ENCODE data around the gene SLC39A11. TPM values are rescaled to one million over a fixed set of nuclear protein-coding genes. Genes with fewer than 3 reads are reported as not detected.

Gene SLC39A11
- total RNA-seq, 1 experiment from 2014 or later, result 15.2 TPM

DNA sequence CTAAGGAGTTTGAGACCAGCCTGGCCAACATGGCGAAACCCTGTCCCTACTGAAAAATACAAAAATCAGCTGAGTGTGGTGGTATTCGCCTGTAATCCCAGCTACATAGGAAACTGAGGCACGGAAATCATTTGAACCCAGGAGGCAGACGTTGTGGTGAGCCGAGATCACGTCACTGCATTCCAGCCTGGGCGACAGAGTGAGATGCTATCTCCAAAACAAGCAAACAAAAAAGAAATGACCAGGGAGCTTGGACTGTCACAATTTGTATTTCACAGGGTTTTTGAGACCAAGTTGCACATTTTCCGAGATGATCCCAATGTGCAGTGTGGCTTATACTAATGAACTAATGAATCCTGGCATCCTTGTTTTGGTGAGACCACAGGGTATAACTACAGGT, 156.5 kb downstream of the SLC39A11 start:
- Histone ChIP-seq H2BK15ac (ENCODE audit: low read depth, low read length) (no peak overlapping the region), H3K4me2 (ENCODE audit: insufficient read depth, insufficient read length, low read length) (no peak overlapping the region), H3K18ac (ENCODE audit: insufficient read length, low read depth, low read length) (no peak overlapping the region), H2BK20ac (ENCODE audit: low read depth, low read length, poor library complexity, severe bottlenecking) (no peak overlapping the region), H2BK5ac (ENCODE audit: insufficient read length, low read length) (no peak overlapping the region), H2AK5ac (ENCODE audit: insufficient read length, low read length) (no peak overlapping the region), H3K9ac (ENCODE audit: extremely low read depth, insufficient read length, low read length) (no peak overlapping the region), H3K4me1 (ENCODE audit: insufficient read depth, low read length) (no peaks in the 10 kb centered on the region), H4K91ac (ENCODE audit: insufficient read length, low read depth, low read length) (no peak overlapping the region), H4K5ac (ENCODE audit: insufficient read length, low read depth, low read length) (no peak overlapping the region), H3K27me3 (ENCODE audit: insufficient read depth, low read length) (no peaks in the 10 kb centered on the region), H3K79me1 (ENCODE audit: insufficient read depth, low read depth, low read length, poor library complexity, severe bottlenecking) (no peaks in the 10 kb centered on the region), H3T11ph (ENCODE audit: low read length) (no peak overlapping the region), H3K23ac (ENCODE audit: insufficient read length, low read depth, low read length) (no peak overlapping the region), H3K14ac (ENCODE audit: insufficient read depth, low read length) (no peak overlapping the region), H3K9me3 (ENCODE audit: control insufficient read depth, low read depth, low read length) (no peaks in the 10 kb centered on the region), H4K20me1 (ENCODE audit: control insufficient read depth, insufficient read depth, insufficient read length) (no peaks in the 10 kb centered on the region), H3K56ac (ENCODE audit: insufficient read length, low read depth, low read length) (no peak overlapping the region), H2BK120ac (ENCODE audit: low read depth, low read length, poor library complexity, severe bottlenecking) (no peak overlapping the region), H2BK12ac (ENCODE audit: insufficient read length, low read depth, low read length) (no peak overlapping the region), H3K23me2 (ENCODE audit: insufficient read length, low read depth, low read length, poor library complexity, severe bottlenecking) (no peaks in the 10 kb centered on the region), H3K27ac (ENCODE audit: insufficient read length, low read depth, low read length) (no peak overlapping the region), H4K8ac (replicated peaks; ENCODE audit: insufficient read length, low read depth, low read length) (no peak overlapping the region), H3K79me2 (ENCODE audit: insufficient read depth, low read length) (no peaks in the 10 kb centered on the region), H2AFZ (ENCODE audit: low read length) (no peak overlapping the region), H3K4ac (ENCODE audit: low read depth, low read length) (no peak overlapping the region)
- Mint-ChIP-seq H3K4me1 (peaks cover 15 to 23% of the 10 kb centered on the region in 2 experiments), H3K9me3 (no peaks in the 10 kb centered on the region), H3K27me3 (ENCODE audit: low read depth) (no peaks in the 10 kb centered on the region), H3K36me3 (ENCODE audit: insufficient read depth in 1 of 3, low read depth in 3 of 3) (peaks cover 0 to 1% (median 0%) of the 10 kb centered on the region in 3 experiments; a peak in 1 of 7 replicates), H3K27ac (no peak overlapping the region), H3K4me3 (no peak overlapping the region)
- no peak for DNase-seq
- WGBS (ENCODE audit: extremely low coverage, insufficient read length, low lambda C conversion rate), result no CpG with 5 or more reads among the region's 8 CpGs
- TF ChIP-seq, protein P1, sequence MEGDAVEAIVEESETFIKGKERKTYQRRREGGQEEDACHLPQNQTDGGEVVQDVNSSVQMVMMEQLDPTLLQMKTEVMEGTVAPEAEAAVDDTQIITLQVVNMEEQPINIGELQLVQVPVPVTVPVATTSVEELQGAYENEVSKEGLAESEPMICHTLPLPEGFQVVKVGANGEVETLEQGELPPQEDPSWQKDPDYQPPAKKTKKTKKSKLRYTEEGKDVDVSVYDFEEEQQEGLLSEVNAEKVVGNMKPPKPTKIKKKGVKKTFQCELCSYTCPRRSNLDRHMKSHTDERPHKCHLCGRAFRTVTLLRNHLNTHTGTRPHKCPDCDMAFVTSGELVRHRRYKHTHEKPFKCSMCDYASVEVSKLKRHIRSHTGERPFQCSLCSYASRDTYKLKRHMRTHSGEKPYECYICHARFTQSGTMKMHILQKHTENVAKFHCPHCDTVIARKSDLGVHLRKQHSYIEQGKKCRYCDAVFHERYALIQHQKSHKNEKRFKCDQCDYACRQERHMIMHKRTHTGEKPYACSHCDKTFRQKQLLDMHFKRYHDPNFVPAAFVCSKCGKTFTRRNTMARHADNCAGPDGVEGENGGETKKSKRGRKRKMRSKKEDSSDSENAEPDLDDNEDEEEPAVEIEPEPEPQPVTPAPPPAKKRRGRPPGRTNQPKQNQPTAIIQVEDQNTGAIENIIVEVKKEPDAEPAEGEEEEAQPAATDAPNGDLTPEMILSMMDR (conservative IDR thresholded peaks at IDR 0.05), result no peak
